Measurements from ENCODE around the gene ERCC1. TPM values are rescaled to one million over a fixed set of nuclear protein-coding genes. Genes with fewer than 3 reads are reported as not detected.

Gene ERCC1
- total RNA-seq, 2 experiments from 2014 or later = 32.5 to 32.6 TPM

- Mint-ChIP-seq H3K27me3 (peaks cover 10% of the 10 kb centered on the region), H3K4me1 (ENCODE audit: low read depth) (no peaks in the 10 kb centered on the region), H3K27ac (no peak overlapping the region), H3K9me3 (no peaks in the 10 kb centered on the region), H3K36me3 (ENCODE audit: low read depth) (no peaks in the 10 kb centered on the region), H3K4me3 (no peak overlapping the region)
- Histone ChIP-seq H3K9me3 (ENCODE audit: control insufficient read depth in 1 of 2, insufficient read depth in 1 of 2, low read length in 2 of 2) (peaks cover 0 to under 1% of the 10 kb centered on the region in 2 experiments), H3K4me3 (ENCODE audit: low read length) (no peak overlapping the region), H3K27ac (ENCODE audit: low read depth in 1 of 2, low read length in 2 of 2) (no peak overlapping the region), H3K4me1 (ENCODE audit: insufficient read depth, low read length) (peaks cover 3% of the 10 kb centered on the region), H3K36me3 (ENCODE audit: insufficient read depth, low read length) (no peaks in the 10 kb centered on the region), H3K27me3 (ENCODE audit: control insufficient read depth in 1 of 2, insufficient read depth in 2 of 2, low read length in 2 of 2) (peaks cover 5% of the 10 kb centered on the region in 2 experiments)
- intact Hi-C loops (cut with DNase I, micrococcal nuclease) = no loop called here
- ATAC-seq (ENCODE audit: poor library complexity) = no peak
- CTCF ChIA-PET = no interaction called here
- TF ChIP-seq CTCF (IDR thresholded peaks at IDR 0.05) = no peak
- POLR2A ChIA-PET = no interaction called here
- DNase-seq = no peak
Observed at GRCh38 chr19:45380107-45380506, 43.6 kb downstream of the ERCC1 start.

- Histone ChIP-seq H3K36me3 (ENCODE audit: insufficient read depth, low read length) (no peaks in the 10 kb centered on the region), H3K27me3 (ENCODE audit: control insufficient read depth in 1 of 2, insufficient read depth in 2 of 2, low read length in 2 of 2) (no peaks in the 10 kb centered on the region), H3K4me1 (ENCODE audit: insufficient read depth, low read length) (peaks cover 5% of the 10 kb centered on the region), H3K9me3 (ENCODE audit: control insufficient read depth in 1 of 2, insufficient read depth in 1 of 2, low read length in 2 of 2) (no peaks in the 10 kb centered on the region), H3K4me3 (ENCODE audit: low read length) (no peak overlapping the region), H3K27ac (ENCODE audit: low read depth in 1 of 2, low read length in 2 of 2) (no peak overlapping the region)
- Mint-ChIP-seq H3K9me3 (no peaks in the 10 kb centered on the region), H3K27me3 (no peaks in the 10 kb centered on the region), H3K4me3 (no peak overlapping the region), H3K27ac (no peak overlapping the region), H3K36me3 (ENCODE audit: low read depth) (no peaks in the 10 kb centered on the region), H3K4me1 (ENCODE audit: low read depth) (no peaks in the 10 kb centered on the region)
- no peak for DNase-seq
- CTCF ChIA-PET = no interaction called here
- POLR2A ChIA-PET = no interaction called here
- intact Hi-C loops (cut with DNase I, micrococcal nuclease) = no loop called here
- TF ChIP-seq CTCF (IDR thresholded peaks at IDR 0.05) = no peak
- no peak for ATAC-seq (ENCODE audit: poor library complexity)
Observed at GRCh38 chr19:45376045-45376724, 47.5 kb downstream of the ERCC1 start.

GRCh38 chr19:45370410-45371204 lies 53.1 kb downstream of the ERCC1 start, which contains the start of gene ERCC2:
TSS of gene ERCC2 (minus strand) at chr19:45370573. CDS start at chr19:45370540, 33 bp downstream.
- H3K9me3 Mint-ChIP-seq = no peaks in the 10 kb centered on the region
- Histone ChIP-seq H3K36me3 (ENCODE audit: insufficient read depth, low read length) (no peaks in the 10 kb centered on the region), H3K27me3 (ENCODE audit: control insufficient read depth in 1 of 2, insufficient read depth in 2 of 2, low read length in 2 of 2) (no peaks in the 10 kb centered on the region), H3K4me1 (ENCODE audit: insufficient read depth, low read length) (peaks cover 26% of the 10 kb centered on the region), H3K27ac (ENCODE audit: low read depth in 1 of 2, low read length in 2 of 2) (peak within 1 kb of the TSS in 1 of 2 donors; percentile 78), H3K9me3 (ENCODE audit: control insufficient read depth in 1 of 2, insufficient read depth in 1 of 2, low read length in 2 of 2) (no peaks in the 10 kb centered on the region), H3K4me3 (ENCODE audit: low read length) (peak within 1 kb of the TSS; percentile 92)
- H3K4me1 Mint-ChIP-seq (ENCODE audit: low read depth) = peaks cover 7% of the 10 kb centered on the region
- intact Hi-C loops (cut with DNase I, micrococcal nuclease) = loop anchor here (1.0 to 2.0 kb wide), 3 partner anchors 36 to 192 kb away; partner anchors contain the start of genes POLR1G (in 2 of the 2), BLOC1S3 (in 1 of the 2) and TRAPPC6A (in 1 of the 2)
- H3K36me3 Mint-ChIP-seq (ENCODE audit: low read depth) = no peaks in the 10 kb centered on the region
- H3K27ac Mint-ChIP-seq = peak within 1 kb of the TSS; percentile 88
- ChIA-PET CTCF (interaction anchor here (0.6 to 1.1 kb wide), 3 partner anchors 32 to 115 kb away, joined by 3 to 4 read pairs (median 4); no protein-coding TSS in a partner anchor), POLR2A (interaction anchor here (1.0 to 1.2 kb wide), 2 partner anchors 23 to 97 kb away, joined by 3 to 4 read pairs; partner anchors contain the start of gene FOSB)
- ATAC-seq (ENCODE audit: poor library complexity) (peak; percentile 99), DNase-seq (peak; percentile 99 to 100 (median 99))
- H3K27me3 Mint-ChIP-seq = no peaks in the 10 kb centered on the region
- TF ChIP-seq CTCF (IDR thresholded peaks at IDR 0.05) = no peak
- peak within 1 kb of the TSS; percentile 88 for H3K4me3 Mint-ChIP-seq

Measured in CD4-positive, alpha-beta T cell (primary cell).